ENCODE measurements around the gene MS4A4E. TPM values are rescaled to one million over a fixed set of nuclear protein-coding genes. Genes with fewer than 3 reads are reported as not detected.
"Not testable (repeated sequence)": the region's sequence is repeated elsewhere in the genome, so short reads cannot be mapped to it uniquely, and the experiment has no call there.

The MS4A4E gene
- total RNA-seq (2014; rRNA removed; shearing (Covaris generic); ENCODE audit: low replicate concordance), result not detected in 2 replicates

GRCh38 chr11:60242740-60243239 lies at the start of gene MS4A4E:
MS4A4E (minus strand) TSS chr11:60243137; CDS start chr11:60230055, 13,082 bp downstream.
- in situ Hi-C loops (cut with HindIII; ENCODE audit: low pct_unique_long_range_greater_than_20kb, low sequenced_read_pairs), result no loop called here

DNA sequence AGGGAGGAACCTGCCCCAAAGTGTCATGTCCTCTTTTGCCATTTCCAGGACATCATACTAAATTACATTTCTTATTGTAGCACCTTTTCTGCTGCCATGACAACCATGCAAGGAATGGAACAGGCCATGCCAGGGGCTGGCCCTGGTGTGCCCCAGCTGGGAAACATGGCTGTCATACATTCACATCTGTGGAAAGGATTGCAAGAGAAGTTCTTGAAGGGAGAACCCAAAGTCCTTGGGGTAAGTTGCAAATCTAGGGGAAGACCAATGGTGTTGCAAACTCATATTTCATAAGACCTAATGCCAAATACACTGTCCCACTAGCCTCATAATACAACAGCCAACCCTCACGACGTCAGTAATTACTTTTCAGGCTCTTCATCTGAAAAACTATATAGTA lies 49.2 kb upstream of the MS4A4E start:
- in situ Hi-C loops (cut with HindIII; ENCODE audit: low pct_unique_long_range_greater_than_20kb, low sequenced_read_pairs), result no loop called here
- no peak for DNase-seq (ENCODE audit: low read depth)

More at GRCh38 chr11:60242740-60243239, at the start of gene MS4A4E:
- no peak for DNase-seq (ENCODE audit: low read depth)

- in situ Hi-C loops (cut with HindIII; ENCODE audit: low pct_unique_long_range_greater_than_20kb, low sequenced_read_pairs), result no loop called here
- no peak for DNase-seq (ENCODE audit: low read depth)
Observed at GRCh38 chr11:60288531-60288930, 45.6 kb upstream of the MS4A4E start.

GRCh38 chr11:60285411-60286126 lies 42.6 kb upstream of the MS4A4E start:
- in situ Hi-C loops (cut with HindIII; ENCODE audit: low pct_unique_long_range_greater_than_20kb, low sequenced_read_pairs); DNase-seq (ENCODE audit: low read depth): not testable (repeated sequence)

DNA sequence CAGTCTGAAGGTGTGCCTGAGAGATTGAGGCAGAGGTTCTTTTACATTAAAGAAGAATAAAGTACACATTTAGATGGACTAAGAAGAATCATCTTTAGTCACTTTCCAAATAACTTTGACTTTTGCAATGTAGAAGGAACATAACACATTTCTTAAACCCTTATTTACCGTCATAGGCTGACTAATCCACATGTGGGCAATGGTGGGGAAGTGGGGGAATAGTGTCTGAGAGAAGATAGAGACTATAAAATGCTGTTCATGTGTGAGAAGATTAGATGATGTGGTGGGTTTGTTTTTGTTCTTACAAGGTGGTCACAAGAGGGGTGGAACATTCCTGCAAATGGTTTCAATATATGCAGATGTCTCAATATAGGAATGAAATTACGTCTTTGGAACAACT lies 39.3 kb upstream of the MS4A4E start:
- in situ Hi-C loops (cut with HindIII; ENCODE audit: low pct_unique_long_range_greater_than_20kb, low sequenced_read_pairs), result no loop called here
- DNase-seq (ENCODE audit: low read depth), result no peak

GRCh38 chr11:60281485-60281884 lies 38.5 kb upstream of the MS4A4E start:
- DNase-seq (ENCODE audit: low read depth), result no peak
- in situ Hi-C loops (cut with HindIII; ENCODE audit: low pct_unique_long_range_greater_than_20kb, low sequenced_read_pairs), result no loop called here

- in situ Hi-C loops (cut with HindIII; ENCODE audit: low pct_unique_long_range_greater_than_20kb, low sequenced_read_pairs), result no loop called here
- no peak for DNase-seq (ENCODE audit: low read depth)
Observed at GRCh38 chr11:60280412-60280811, 37.5 kb upstream of the MS4A4E start, which contains the start of gene MS4A4A. MS4A4A (plus strand) TSS chr11:60280666; CDS start chr11:60280676, 10 bp downstream.

GRCh38 chr11:60274416-60274815 lies 31.5 kb upstream of the MS4A4E start:
- in situ Hi-C loops (cut with HindIII; ENCODE audit: low pct_unique_long_range_greater_than_20kb, low sequenced_read_pairs), result no loop called here
- DNase-seq (ENCODE audit: low read depth), result no peak

GRCh38 chr11:60265373-60266214 lies 22.7 kb upstream of the MS4A4E start:
- peak; percentile 72 for DNase-seq (ENCODE audit: low read depth)
- in situ Hi-C loops (cut with HindIII; ENCODE audit: low pct_unique_long_range_greater_than_20kb, low sequenced_read_pairs), result no loop called here

DNA sequence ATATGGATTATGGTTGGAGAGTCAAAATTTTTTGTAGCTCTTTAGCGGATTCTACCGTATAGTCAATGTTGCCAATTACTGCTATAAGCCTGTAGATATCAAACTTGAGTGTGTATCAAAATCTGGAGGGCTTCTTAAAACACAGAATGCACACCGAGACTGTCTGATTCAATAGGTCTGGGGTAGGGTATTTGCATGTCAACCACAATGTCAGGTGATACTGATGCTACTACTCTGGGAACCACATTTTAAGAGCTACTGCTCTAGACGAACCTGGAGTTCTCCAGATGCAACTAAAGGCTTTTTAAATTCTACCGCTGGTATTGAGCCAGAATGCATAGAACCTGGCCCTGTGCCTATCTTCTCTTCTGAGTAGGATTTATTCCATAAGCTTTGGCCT lies 21.7 kb upstream of the MS4A4E start:
- DNase-seq (ENCODE audit: low read depth), result no peak
- in situ Hi-C loops (cut with HindIII; ENCODE audit: low pct_unique_long_range_greater_than_20kb, low sequenced_read_pairs), result no loop called here

DNA sequence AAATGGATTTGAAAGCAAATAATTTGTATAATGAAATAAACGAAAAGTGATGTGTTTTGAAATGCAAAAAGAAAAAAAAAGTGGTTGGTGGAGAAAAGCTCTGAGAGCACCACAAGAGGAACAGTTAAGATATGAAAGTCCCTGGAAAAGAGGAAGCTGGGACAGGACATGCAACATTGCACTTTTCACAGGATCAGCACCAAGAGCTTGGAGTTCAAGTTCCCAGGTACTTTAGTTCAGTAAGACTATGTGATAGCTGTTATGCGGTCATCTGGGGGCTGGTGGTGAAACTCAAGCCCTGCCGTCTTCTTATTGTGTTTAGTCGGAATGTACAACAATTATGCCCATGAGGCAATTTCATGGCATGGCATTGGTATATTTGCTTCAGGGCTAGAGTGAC lies 20.5 kb upstream of the MS4A4E start:
- DNase-seq (ENCODE audit: low read depth), result no peak
- in situ Hi-C loops (cut with HindIII; ENCODE audit: low pct_unique_long_range_greater_than_20kb, low sequenced_read_pairs), result no loop called here

- in situ Hi-C loops (cut with HindIII; ENCODE audit: low pct_unique_long_range_greater_than_20kb, low sequenced_read_pairs), result no loop called here
- DNase-seq (ENCODE audit: low read depth), result no peak
Observed at GRCh38 chr11:60261014-60261413, 18.1 kb upstream of the MS4A4E start.

DNA sequence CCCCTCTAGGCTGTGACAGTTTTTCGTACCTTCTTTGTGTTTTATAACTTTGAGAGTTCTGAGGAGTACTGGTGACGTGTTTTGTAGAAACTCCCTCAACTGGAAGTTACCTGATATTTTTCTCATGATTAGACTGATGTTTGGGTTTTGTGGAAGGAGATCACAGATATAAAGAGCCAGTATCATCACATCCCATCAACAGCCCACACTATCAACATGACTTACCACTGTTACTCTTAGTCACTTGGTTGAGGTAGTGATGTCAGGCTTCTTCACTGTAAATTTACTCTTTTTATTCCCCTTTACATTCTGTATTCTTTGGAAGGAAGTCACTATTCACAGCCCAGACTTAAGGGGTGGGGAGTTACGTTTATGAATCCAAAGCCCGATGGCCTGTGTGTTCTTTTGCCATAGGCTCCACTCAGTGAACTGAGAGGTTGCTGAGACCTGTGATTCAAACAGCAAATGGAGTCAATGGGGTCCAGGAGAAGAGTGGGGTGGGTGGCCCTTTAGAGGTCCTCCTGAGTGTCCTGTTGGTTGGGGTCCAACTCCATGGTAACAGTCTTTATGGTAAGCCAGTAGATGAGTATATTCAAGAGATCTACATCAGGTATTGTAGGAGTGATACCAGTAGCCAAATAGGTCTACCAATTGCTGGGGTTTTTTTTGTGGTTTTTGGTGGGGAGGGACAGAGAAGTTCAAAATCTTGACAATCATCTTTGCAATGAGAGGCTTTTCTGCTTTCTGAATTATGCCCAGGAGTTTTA lies 15.2 kb upstream of the MS4A4E start:
- in situ Hi-C loops (cut with HindIII; ENCODE audit: low pct_unique_long_range_greater_than_20kb, low sequenced_read_pairs), result no loop called here
- no peak for DNase-seq (ENCODE audit: low read depth)

DNA sequence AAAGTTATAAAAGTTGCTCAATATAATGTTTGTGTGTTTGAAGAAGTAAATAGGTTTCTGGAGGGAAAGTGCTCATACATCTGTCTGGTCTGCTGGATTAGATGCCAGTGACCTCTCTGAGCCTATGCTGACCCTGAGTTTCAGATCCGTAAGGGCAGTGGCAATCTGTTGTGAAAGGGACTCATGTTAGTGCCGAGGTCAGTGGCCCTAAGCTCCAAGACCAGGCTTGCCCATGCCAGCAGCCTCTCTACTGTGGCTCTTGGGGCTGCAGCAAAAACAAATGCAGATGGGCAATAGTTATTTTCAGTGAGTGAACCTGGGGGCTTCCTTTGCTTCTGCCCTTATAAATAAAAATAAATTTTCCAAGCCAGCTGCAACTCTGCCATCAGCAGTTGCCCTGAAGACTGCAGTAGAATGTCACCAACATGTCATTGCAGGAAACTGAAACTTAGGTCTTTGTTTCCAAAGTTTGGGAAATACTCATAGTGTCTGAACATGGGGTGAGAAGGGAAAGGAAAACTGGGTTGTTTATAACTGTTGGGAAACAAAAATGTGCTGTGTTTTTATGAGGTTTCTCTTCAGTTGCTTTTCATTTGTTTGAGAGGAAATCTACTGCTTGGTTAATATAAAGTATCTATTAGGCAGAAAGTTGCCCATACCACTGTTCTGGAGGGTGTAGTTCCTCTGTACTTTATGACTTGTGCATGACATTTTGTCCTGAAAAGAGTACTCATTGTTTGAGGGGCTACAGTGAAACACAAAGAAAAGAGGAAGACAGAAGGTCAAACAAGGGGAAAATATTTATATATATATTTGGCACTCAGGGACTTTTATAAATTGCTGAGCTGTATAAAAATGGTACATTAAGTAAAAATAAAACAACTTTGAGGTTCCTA lies 9.5 kb upstream of the MS4A4E start:
- no peak for DNase-seq (ENCODE audit: low read depth)
- in situ Hi-C loops (cut with HindIII; ENCODE audit: low pct_unique_long_range_greater_than_20kb, low sequenced_read_pairs), result no loop called here

DNA sequence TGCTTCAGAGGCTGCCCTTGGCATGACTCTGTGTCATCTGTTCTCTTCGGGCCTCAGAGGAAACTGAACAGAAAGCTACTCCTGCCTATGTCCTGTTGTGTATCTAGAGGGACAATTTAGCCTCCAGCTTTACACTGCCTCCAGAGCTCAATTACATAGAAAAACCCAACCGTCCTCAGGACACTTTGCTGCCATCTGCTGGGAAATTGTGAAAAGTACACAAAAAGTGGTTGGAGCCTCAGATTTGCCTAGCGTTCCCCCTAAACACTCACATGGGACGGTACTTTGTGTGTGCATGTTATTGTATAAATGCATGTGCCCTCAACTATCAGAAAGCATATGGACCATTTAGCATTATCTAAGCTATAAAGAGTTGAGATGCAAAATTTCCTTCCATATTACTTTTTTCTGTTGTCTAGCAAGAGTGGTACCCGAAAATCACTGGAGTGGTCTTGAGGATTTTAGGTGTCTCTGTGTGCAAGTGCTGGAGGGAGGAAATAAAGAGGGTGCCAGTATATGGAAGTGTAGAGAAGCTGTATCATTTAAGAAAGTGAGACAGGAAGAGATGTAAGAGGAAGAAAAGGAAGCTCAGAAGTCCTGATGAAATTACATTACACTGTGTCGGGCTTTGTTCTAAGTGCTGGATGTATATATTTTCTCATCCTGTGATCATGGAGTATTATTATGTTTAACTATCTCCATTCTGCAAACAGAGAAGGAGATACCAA lies 8.7 kb upstream of the MS4A4E start:
- in situ Hi-C loops (cut with HindIII; ENCODE audit: low pct_unique_long_range_greater_than_20kb, low sequenced_read_pairs), result no loop called here
- no peak for DNase-seq (ENCODE audit: low read depth)

DNA sequence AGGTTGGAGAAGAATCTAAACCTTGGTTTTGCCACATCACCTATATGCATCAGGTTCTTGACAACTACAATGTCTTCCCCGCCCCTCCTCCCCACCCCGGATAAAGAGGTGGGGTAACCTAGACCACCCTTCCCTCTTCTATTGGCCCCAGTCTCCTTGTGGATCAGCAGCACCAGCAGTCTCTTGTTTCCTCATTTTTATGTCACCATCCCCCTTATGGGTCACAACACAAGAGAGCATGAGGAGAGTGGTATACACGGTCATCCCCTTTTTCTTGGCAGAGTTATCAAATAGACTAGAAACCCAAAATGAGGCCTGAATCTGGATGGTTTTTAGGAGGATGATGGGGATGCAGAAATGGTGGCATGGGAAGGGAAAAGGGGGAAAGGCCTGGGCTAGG lies 1.2 kb downstream of the MS4A4E start:
- DNase-seq (ENCODE audit: low read depth), result no peak
- in situ Hi-C loops (cut with HindIII; ENCODE audit: low pct_unique_long_range_greater_than_20kb, low sequenced_read_pairs), result no loop called here

- DNase-seq (ENCODE audit: low read depth), result no peak
- in situ Hi-C loops (cut with HindIII; ENCODE audit: low pct_unique_long_range_greater_than_20kb, low sequenced_read_pairs), result no loop called here
Observed at GRCh38 chr11:60240662-60241061, 2.3 kb downstream of the MS4A4E start.

Data from Caki2 (cell line).